IPS-18a (cell line): Measurements from ENCODE around the gene EPHA4.

Experiments used
- H3K27ac ChIP-seq: one replicate; pipeline ENCODE4 v1.5.1; 2013; ENCODE audit warnings: low read length
- H3K27me3 ChIP-seq: one replicate; pipeline ENCODE4 v1.6.1; 2013; ENCODE audit warnings: mild to moderate bottlenecking, low read length; ENCODE audit not compliant: control insufficient read depth, insufficient read depth
- H3K36me3 ChIP-seq: one replicate; pipeline ENCODE4 v1.6.1; 2013; ENCODE audit warnings: low read depth, low read length; ENCODE audit not compliant: control insufficient read depth
- H3K4me1 ChIP-seq: one replicate; pipeline ENCODE4 v1.6.1; 2013; ENCODE audit warnings: low read depth, low read length; ENCODE audit not compliant: control insufficient read depth
- H3K4me3 ChIP-seq: one replicate; pipeline ENCODE4 v1.5.1; 2013; ENCODE audit warnings: low read length
- H3K9ac ChIP-seq: one replicate; pipeline ENCODE4 v1.6.1; 2013; ENCODE audit warnings: mild to moderate bottlenecking, low read length, moderate library complexity
- H3K9me3 ChIP-seq: one replicate; pipeline ENCODE4 v1.6.1; 2013; ENCODE audit warnings: low read depth, low read length; ENCODE audit not compliant: control insufficient read depth

EPHA4 gene

GRCh38 chr2:221558107-221558506, 14.0 kb downstream of the EPHA4 start:
- H3K9me3 ChIP-seq, result no peaks in the 10 kb centered on the region
- no peak overlapping the region for H3K27ac ChIP-seq
- H3K9ac ChIP-seq, result no peak overlapping the region
- H3K4me1 ChIP-seq, result peaks cover 31% of the 10 kb centered on the region
- H3K36me3 ChIP-seq, result no peaks in the 10 kb centered on the region
- H3K4me3 ChIP-seq, result no peak overlapping the region
- no peaks in the 10 kb centered on the region for H3K27me3 ChIP-seq

- Histone ChIP-seq H3K4me1 (peaks cover 46% of the 10 kb centered on the region), H3K9ac (no peak overlapping the region)
Observed at GRCh38 chr2:221555494-221555846, 16.6 kb downstream of the EPHA4 start.

GRCh38 chr2:221554769-221555493, 17.2 kb downstream of the EPHA4 start:
- Histone ChIP-seq H3K9ac (no peak overlapping the region), H3K4me3 (no peak overlapping the region), H3K27ac (no peak overlapping the region), H3K36me3 (no peaks in the 10 kb centered on the region), H3K9me3 (no peaks in the 10 kb centered on the region), H3K4me1 (peaks cover 46% of the 10 kb centered on the region), H3K27me3 (peaks cover 12% of the 10 kb centered on the region)

More at GRCh38 chr2:221555494-221555846, 16.6 kb downstream of the EPHA4 start:
- H3K36me3 ChIP-seq, result no peaks in the 10 kb centered on the region
- peaks cover 12% of the 10 kb centered on the region for H3K27me3 ChIP-seq
- H3K27ac ChIP-seq, result no peak overlapping the region
- no peak overlapping the region for H3K4me3 ChIP-seq
- no peaks in the 10 kb centered on the region for H3K9me3 ChIP-seq

DNA sequence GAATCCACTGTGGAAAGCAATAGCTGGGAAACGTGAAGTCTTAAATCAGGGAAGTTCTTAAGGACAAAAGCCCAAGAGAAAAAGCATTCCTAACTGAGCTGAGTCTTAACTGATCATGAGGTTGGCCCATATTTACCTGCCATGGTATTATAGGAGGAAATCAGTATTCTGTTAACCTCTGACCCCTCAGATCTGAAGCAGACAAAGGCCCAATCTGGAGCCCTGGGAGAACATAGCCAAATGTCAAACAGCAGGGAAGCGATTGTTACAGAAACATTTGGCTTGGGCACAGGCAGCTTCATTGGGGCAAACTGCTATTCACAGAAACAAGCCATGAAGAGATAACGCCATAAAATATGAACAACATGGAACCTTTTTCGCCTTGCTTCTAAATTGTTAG, 18.8 kb downstream of the EPHA4 start:
- Histone ChIP-seq H3K36me3 (no peaks in the 10 kb centered on the region), H3K9ac (no peak overlapping the region), H3K4me3 (peak overlapping the region; percentile 1), H3K9me3 (no peaks in the 10 kb centered on the region), H3K4me1 (peaks cover 43% of the 10 kb centered on the region), H3K27ac (no peak overlapping the region), H3K27me3 (peaks cover 12% of the 10 kb centered on the region)

GRCh38 chr2:221552291-221552690, 19.8 kb downstream of the EPHA4 start:
- Histone ChIP-seq H3K4me3 (peak overlapping the region; percentile 1), H3K36me3 (no peaks in the 10 kb centered on the region), H3K27me3 (peaks cover 12% of the 10 kb centered on the region), H3K27ac (no peak overlapping the region), H3K9ac (no peak overlapping the region), H3K4me1 (peaks cover 43% of the 10 kb centered on the region), H3K9me3 (no peaks in the 10 kb centered on the region)

- H3K36me3 ChIP-seq, result no peaks in the 10 kb centered on the region
- H3K4me3 ChIP-seq, result peak overlapping the region; percentile 1
- peaks cover 12% of the 10 kb centered on the region for H3K27me3 ChIP-seq
- no peak overlapping the region for H3K27ac ChIP-seq
- H3K9ac ChIP-seq, result no peak overlapping the region
- H3K9me3 ChIP-seq, result no peaks in the 10 kb centered on the region
- H3K4me1 ChIP-seq, result peaks cover 43% of the 10 kb centered on the region
Observed at GRCh38 chr2:221551864-221552263, 20.2 kb downstream of the EPHA4 start.

- no peak overlapping the region for H3K9ac ChIP-seq
- no peak overlapping the region for H3K27ac ChIP-seq
- H3K36me3 ChIP-seq, result no peaks in the 10 kb centered on the region
- H3K27me3 ChIP-seq, result peaks cover 12% of the 10 kb centered on the region
- peaks cover 25% of the 10 kb centered on the region for H3K4me1 ChIP-seq
- H3K9me3 ChIP-seq, result no peaks in the 10 kb centered on the region
- H3K4me3 ChIP-seq, result no peak overlapping the region
Observed at GRCh38 chr2:221549143-221549542, 23.0 kb downstream of the EPHA4 start.

DNA sequence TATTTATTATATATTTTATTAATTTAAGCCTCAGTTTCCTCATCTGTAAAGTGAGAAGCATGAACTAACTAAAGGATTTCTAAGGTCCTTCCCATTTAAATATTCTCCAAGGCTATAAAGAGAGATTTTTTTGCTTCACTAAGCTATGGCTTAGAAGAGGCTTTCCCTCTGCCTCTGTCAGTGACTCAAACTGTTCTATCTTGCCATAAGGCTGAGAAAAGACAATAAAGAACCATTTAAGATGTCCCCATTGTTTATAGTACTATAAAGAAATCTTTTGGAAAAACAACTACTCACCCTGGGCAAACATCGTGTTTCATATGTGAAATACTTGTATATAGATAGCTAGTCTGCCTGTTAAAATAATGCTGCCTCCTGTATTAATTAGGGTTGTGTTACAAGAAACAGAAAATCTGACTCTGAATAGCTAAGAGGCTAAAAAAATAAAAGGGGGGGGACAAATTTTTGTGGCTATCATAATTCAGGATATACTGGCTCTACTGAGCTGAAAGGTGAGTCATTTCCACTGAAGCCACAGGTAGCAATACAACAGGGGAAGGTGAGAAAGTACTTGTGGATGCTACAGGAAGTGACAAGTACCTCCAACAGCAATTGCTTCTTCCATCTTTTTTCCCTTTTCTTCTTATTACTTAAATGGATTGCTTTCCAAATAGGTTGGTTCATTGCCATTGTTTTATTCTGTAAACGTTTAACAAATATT, 25.4 kb downstream of the EPHA4 start:
- no peaks in the 10 kb centered on the region for H3K9me3 ChIP-seq
- H3K27ac ChIP-seq, result no peak overlapping the region

DNA sequence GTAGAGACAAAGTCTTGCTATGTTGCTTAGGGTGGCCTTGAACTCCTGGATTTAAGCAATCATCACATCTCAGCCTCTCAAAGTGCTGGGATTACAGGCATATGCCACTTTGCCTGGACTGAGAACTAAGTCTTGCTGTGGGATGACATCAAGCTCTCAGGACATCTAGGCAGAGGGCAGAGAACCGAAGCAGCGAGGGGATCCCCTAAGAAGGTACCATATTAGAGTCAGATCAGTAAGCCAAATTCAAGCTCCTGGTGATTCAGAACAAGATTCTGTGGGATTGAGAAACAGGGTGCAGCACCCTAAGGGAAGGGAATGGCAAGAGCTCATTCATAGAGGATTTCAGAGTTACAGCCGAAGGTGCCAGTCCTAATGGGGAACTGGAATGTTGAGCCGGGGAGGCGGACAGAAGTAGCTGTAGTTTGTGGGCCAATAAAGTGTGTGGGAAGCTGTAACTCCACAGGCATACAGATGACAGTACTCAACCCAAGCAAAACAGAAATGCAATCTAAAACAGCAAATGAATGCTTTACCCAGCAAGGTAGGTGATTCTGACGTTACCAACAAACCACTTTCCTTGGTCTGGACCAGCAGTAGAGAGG, 30.9 kb downstream of the EPHA4 start:
- Histone ChIP-seq H3K4me1 (peaks cover 3% of the 10 kb centered on the region), H3K27ac (no peak overlapping the region), H3K4me3 (no peak overlapping the region), H3K27me3 (no peaks in the 10 kb centered on the region), H3K9ac (no peak overlapping the region), H3K9me3 (no peaks in the 10 kb centered on the region), H3K36me3 (no peaks in the 10 kb centered on the region)

More for the DNA sequence above, 25.4 kb downstream of the EPHA4 start:
- peaks cover under 1% of the 10 kb centered on the region for H3K4me1 ChIP-seq
- H3K9ac ChIP-seq, result no peak overlapping the region
- no peaks in the 10 kb centered on the region for H3K36me3 ChIP-seq
- H3K4me3 ChIP-seq, result no peak overlapping the region
- peaks cover 7% of the 10 kb centered on the region for H3K27me3 ChIP-seq

DNA sequence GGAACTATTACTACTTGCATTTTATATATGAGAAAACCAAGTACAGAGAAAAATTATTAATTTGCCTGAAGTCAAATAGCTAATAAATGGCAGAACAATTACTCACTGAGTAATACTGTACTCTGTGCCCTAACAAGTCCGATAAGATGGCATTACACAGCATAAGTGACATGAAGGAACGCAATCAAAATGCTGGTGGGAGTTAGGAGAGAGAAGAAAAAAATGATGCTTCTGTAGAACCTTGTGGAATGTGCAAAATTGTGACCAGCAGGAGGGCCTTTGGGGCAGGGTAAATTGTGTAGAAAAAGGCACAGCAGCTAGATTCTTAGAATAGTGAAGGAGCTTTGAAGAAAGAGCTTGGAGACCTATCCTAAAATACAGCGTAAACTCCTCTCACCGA, 32.9 kb downstream of the EPHA4 start:
- Histone ChIP-seq H3K9me3 (no peaks in the 10 kb centered on the region), H3K27me3 (no peaks in the 10 kb centered on the region), H3K27ac (no peak overlapping the region), H3K4me3 (no peak overlapping the region), H3K36me3 (no peaks in the 10 kb centered on the region), H3K9ac (no peak overlapping the region), H3K4me1 (peaks cover 3% of the 10 kb centered on the region)

GRCh38 chr2:221535824-221536223, 36.3 kb downstream of the EPHA4 start:
- H3K27me3 ChIP-seq, result no peaks in the 10 kb centered on the region
- H3K36me3 ChIP-seq, result no peaks in the 10 kb centered on the region
- H3K9ac ChIP-seq, result no peak overlapping the region
- no peaks in the 10 kb centered on the region for H3K9me3 ChIP-seq
- H3K4me3 ChIP-seq, result no peak overlapping the region
- H3K4me1 ChIP-seq, result peaks cover 6% of the 10 kb centered on the region
- H3K27ac ChIP-seq, result no peak overlapping the region
